Measurements from ENCODE around the gene COPS8.

The COPS8 gene

GRCh38 chr2:237075749-237076599 is 9.7 kb upstream of the COPS8 start:
- DNase-seq (ENCODE audit: extremely low read depth, low read depth), result no peak

GRCh38 chr2:237081596-237081995 is 4.1 kb upstream of the COPS8 start:
- TF ChIP-seq CTCF (IDR thresholded peaks at IDR 0.05; ENCODE audit: low read depth, low read length), result no peak
- DNase-seq (ENCODE audit: extremely low read depth, low read depth), result no peak

More at GRCh38 chr2:237075749-237076599, 9.7 kb upstream of the COPS8 start:
- no peak for TF ChIP-seq CTCF (IDR thresholded peaks at IDR 0.05; ENCODE audit: low read depth, low read length)

GRCh38 chr2:237083026-237083425 is 2.7 kb upstream of the COPS8 start:
- no peak for DNase-seq (ENCODE audit: extremely low read depth, low read depth)
- no peak for TF ChIP-seq CTCF (IDR thresholded peaks at IDR 0.05; ENCODE audit: low read depth, low read length)

GRCh38 chr2:237084444-237084843 is 1.2 kb upstream of the COPS8 start:
- TF ChIP-seq CTCF (IDR thresholded peaks at IDR 0.05; ENCODE audit: low read depth, low read length), result no peak
- DNase-seq (ENCODE audit: extremely low read depth, low read depth), result no peak

GRCh38 chr2:237090906-237091305 is 5.2 kb downstream of the COPS8 start:
- no peak for DNase-seq (ENCODE audit: extremely low read depth, low read depth)
- TF ChIP-seq CTCF (IDR thresholded peaks at IDR 0.05; ENCODE audit: low read depth, low read length), result no peak

GRCh38 chr2:237091779-237092436 is 6.2 kb downstream of the COPS8 start:
- no peak for TF ChIP-seq CTCF (IDR thresholded peaks at IDR 0.05; ENCODE audit: low read depth, low read length)
- no peak for DNase-seq (ENCODE audit: extremely low read depth, low read depth)

- no peak for TF ChIP-seq CTCF (IDR thresholded peaks at IDR 0.05; ENCODE audit: low read depth, low read length)
- no peak for DNase-seq (ENCODE audit: extremely low read depth, low read depth)
Observed at GRCh38 chr2:237092506-237092905, 6.8 kb downstream of the COPS8 start.
